HG03139 (cell line): ENCODE measurements around the gene PDE4B.
"Not testable (repeated sequence)": the region's sequence is repeated elsewhere in the genome, so short reads cannot be mapped to it uniquely, and the experiment has no call there.

Source experiments
- ATAC-seq: cut with Tn5 transposase; IDR thresholded peaks from one replicate; pipeline ENCODE4 v1.9.1; 2021; ENCODE audit not compliant: unreplicated experiment

PDE4B gene

DNA sequence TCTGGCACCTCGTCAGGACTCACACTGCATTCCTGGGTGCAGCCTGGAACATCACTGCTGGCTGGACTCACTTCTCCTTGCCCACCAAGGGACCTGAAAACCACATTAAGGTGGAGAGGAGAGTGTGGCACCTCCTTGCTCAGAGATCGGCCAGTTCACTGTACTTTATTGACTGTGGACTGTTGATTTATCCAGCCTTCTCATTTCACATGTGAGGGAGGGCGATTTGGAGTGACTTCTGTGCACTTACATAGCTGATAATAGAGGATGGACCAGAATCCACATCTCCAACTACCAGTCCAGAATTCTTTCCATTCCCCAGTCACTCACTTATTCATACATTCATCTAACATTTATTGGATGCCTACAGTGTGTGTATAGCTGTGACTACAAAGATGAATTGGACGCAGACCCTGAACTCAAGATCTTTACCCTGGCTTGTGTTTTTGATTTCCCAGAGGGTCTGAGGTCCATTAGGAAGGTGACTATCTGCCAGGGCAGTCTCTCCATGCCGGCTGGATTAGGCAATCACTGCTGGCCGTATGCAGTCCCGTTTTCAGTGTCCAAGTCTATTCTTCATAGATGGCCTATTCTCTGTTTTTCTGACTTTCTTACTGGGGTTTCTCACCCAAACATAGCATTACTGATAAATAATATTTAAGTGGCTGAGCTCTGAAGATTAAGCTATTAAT is 507.7 kb downstream of the PDE4B start:
- no peak for ATAC-seq

GRCh38 chr1:66300972-66301451 is 508.3 kb downstream of the PDE4B start:
- ATAC-seq: peak; percentile 74

- no peak for ATAC-seq
Observed at GRCh38 chr1:66302184-66302742, 509.6 kb downstream of the PDE4B start.

- ATAC-seq: no peak
Observed at GRCh38 chr1:66302815-66303214, 510.1 kb downstream of the PDE4B start.

GRCh38 chr1:66303646-66304045 is 511.0 kb downstream of the PDE4B start:
- no peak for ATAC-seq

DNA sequence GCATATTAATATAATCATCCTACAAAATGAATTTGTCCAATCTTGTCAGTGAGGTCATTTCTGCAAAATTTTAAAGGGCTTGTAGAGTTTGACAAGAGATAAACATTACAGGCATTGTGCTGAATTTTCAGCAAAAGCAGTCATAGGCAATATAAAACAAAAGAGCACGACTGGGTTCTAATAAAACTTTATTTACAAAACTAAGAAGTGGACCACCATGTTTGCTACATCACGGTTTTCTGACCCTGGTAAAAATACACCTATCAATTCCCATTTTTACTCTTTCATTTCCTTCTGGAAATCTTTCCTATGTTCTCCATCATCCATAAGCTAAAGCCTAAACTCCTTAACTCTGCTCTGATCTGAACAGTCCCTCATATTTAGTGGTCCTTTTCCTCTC is 511.4 kb downstream of the PDE4B start:
- no peak for ATAC-seq

DNA sequence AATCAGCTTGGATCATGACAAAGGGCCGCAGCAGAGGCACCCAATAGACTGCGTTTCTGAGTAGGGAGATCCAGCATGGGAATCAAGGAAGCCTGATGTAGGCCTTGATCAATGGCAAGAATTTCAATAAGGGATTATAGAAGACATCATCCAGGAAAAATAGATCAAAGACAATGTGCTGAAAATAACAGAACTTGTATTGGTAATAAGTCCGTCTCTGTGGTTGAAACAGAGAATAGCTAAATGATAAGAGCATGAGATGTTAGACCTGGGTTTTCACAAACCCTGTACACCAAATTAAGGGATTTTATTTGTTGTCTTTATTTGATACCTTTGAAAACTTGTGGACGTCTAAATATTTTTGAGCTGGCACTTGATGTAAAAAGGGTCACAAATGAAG is 513.2 kb downstream of the PDE4B start:
- no peak for ATAC-seq

DNA sequence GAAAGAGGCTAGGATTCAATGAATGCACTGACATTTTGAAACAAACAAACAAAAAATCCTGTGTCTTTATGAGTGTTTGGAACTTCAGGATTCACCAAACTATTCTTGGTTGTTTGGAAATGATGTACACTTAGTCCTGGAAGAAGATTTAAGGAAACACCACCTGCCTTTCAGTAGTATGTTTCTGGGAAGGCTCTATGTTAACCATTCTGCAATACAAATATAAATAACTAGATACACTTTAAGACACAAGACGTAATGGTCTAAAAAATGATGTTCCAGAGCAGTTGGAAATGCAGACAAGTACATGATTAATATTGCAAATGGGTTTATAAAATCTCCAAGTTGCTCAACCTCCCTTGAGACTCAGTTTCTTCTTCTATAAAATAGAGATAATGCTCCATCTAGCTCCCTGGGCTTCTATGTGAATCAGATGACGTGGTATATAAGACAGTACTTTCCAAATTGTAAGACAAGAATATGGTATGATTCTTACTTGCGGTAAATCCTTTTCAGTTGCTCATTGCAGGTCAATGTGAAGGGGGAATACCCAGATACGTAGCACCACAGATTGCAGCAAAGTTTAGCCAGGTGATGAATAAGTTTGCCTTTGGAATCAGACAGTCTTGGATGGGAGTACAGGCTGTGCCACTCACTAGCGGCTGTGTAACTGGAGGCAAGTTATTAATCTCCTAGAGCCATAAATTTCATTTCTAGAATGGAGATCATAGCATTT is 516.5 kb downstream of the PDE4B start:
- no peak for ATAC-seq

DNA sequence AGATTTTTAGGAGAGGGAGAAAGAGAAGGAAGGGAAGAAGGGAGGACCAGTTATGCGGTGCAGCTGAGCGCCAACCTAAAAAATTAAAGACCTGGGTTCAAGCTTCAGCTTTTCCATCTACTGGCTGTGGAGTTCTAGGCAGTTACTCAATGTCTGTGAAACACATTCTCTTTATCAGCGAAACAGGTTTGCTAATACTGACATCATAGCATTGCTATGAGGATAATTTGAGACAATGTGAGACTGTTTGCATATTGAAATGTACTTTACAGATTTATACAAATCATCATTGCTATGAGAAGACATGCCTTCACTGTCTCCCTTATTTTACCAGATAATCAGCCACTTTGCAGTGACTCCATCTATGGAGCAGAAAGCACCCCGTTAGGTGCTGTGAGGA is 518.4 kb downstream of the PDE4B start:
- no peak for ATAC-seq

DNA sequence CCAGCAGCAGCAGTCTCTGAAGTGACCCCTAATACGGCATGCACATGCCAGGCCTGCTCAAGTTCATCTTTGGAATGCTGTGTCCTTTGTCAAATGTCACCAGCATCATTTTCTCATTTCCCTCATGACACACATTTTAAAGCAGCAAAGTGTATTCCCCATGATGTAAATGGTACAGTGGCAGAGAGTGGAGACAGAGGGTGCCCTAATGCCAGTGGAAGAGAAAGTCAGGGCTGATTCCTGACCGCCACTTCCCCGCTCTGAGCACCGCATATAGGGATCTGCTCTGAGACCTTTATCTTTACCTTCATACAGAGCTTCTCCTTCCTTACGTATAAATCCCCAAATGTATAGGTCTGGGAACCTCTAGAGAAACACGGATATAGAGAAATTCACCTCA is 518.9 kb downstream of the PDE4B start:
- no peak for ATAC-seq

GRCh38 chr1:66312271-66312990 is 519.7 kb downstream of the PDE4B start:
- ATAC-seq: no peak

- no peak for ATAC-seq
Observed at GRCh38 chr1:66313429-66313828, 520.7 kb downstream of the PDE4B start.

DNA sequence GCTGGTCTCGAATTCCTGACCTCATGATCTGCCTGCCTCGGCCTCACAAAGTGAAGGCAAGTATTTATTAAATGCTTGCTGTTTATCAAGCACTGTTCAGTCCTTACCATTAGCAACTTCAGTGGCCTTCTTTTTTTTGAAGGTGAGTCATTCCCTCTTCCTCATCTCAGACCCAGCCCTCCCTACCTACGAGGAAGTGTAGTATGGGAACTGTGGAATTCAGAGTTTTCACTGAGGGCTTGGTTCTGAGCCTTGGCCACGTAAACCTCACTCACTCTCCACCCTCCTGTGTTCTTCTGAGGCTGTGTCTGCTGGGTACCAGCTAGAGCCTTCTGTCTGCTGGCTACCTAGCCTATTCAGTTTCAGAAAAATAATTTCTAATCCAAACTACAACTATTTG is 523.0 kb downstream of the PDE4B start:
- ATAC-seq: no peak

GRCh38 chr1:66316464-66317247 is 524.0 kb downstream of the PDE4B start:
- no peak for ATAC-seq

- ATAC-seq: no peak
Observed at GRCh38 chr1:66317248-66317515, 524.5 kb downstream of the PDE4B start.

- ATAC-seq: no peak
Observed at GRCh38 chr1:66320231-66320630, 527.5 kb downstream of the PDE4B start.

DNA sequence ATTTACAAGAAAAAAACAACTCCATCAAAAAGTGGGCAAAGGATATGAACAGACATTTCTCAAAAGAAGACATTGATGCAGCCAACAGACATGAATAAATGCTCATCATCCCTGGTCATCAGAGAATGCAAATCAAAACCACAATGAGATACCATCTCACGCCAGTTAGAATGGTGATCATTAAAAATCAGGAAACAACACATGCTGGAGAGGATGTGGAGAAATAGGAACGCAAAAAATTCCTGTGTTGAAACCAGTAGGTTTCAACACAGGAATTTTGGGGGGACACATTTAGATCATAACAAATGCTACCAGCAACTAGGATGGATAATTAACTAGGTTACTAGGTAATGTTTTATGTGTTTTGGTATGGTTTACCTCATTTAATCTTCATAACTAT is 529.8 kb downstream of the PDE4B start:
- not testable (repeated sequence) for ATAC-seq

DNA sequence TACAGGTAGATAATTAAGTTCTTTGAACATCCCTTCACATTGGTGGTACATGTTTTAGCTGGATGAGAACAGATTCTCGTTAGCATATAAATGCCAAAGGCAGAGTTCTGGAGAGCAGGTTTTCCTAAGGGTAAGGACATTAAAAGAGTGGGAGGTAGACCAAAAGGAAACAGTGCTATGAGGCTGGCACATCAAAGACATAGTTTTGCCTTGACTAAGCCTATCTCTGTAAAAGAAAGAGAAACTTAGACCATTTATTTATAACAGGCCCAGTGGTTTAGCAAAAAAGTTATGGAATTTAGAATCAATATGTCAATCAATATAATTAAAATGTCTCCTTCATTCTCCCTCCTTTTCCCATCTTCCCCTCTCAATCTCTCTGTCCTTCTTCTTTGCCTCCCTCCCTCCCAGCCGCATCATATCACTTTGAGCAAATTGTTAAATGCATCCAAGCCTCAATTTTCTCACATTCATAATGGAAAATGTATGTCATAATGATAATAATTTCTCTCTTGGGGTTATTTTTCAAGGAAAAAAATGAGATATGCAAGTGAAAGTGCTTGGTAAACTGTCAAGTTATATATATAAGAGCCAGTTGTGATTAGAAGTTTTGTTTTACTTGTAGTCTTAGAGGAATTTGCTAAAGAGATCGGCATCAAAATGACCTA is 531.4 kb downstream of the PDE4B start:
- no peak for ATAC-seq

GRCh38 chr1:66325594-66326380 is 533.1 kb downstream of the PDE4B start:
- no peak for ATAC-seq

GRCh38 chr1:66326867-66327266 is 534.2 kb downstream of the PDE4B start:
- ATAC-seq: no peak
